SH-SY5Y (cell line): ENCODE measurements around the gene CDKN2AIP.

ENCODE experiments used
- GATA2 ChIP-seq: IDR thresholded peaks from 2 replicates; pipeline ENCODE4 v1.6.1; 2011; ENCODE audit warnings: mild to moderate bottlenecking, low read depth, low read length
- GATA3 ChIP-seq: IDR thresholded peaks from 2 replicates; pipeline ENCODE4 v1.6.1; 2011; ENCODE audit warnings: low read depth, mild to moderate bottlenecking, low read length, moderate library complexity

Gene CDKN2AIP

GRCh38 chr4:183407635-183408464, 36.6 kb upstream of the CDKN2AIP start:
- TF ChIP-seq GATA3, result no peak
- TF ChIP-seq GATA2, result no peak

GRCh38 chr4:183408796-183409195, 35.6 kb upstream of the CDKN2AIP start:
- no peak for TF ChIP-seq GATA3
- no peak for TF ChIP-seq GATA2

GRCh38 chr4:183409483-183409882, 35.0 kb upstream of the CDKN2AIP start:
- no peak for TF ChIP-seq GATA3
- no peak for TF ChIP-seq GATA2

GRCh38 chr4:183409934-183410333, 34.5 kb upstream of the CDKN2AIP start:
- TF ChIP-seq GATA2 (no peak), GATA3 (no peak)

- TF ChIP-seq GATA2 (no peak), GATA3 (no peak)
Observed at GRCh38 chr4:183411291-183411861, 33.1 kb upstream of the CDKN2AIP start.

DNA sequence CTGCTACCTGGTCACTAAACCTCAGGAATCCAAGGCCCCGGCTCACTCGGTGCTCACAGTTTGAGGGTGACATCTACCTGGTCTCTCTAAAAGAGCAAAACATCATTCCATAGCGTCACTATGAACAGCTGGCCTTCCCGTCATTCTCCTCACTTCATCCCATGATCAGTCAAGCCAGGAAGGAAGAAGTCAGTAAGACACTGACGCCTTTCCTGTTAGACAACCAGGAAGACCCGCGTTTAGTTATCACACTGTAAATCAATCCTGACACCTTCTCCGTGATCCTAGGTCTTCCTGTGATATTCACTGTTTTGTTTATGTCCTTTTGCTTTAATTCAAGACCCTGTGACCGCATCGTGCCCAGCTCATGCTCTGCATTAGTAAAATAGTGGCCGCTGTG, 31.6 kb upstream of the CDKN2AIP start:
- TF ChIP-seq GATA2 (no peak), GATA3 (no peak)

- TF ChIP-seq GATA2 (no peak), GATA3 (no peak)
Observed at GRCh38 chr4:183413234-183414200, 30.9 kb upstream of the CDKN2AIP start.

DNA sequence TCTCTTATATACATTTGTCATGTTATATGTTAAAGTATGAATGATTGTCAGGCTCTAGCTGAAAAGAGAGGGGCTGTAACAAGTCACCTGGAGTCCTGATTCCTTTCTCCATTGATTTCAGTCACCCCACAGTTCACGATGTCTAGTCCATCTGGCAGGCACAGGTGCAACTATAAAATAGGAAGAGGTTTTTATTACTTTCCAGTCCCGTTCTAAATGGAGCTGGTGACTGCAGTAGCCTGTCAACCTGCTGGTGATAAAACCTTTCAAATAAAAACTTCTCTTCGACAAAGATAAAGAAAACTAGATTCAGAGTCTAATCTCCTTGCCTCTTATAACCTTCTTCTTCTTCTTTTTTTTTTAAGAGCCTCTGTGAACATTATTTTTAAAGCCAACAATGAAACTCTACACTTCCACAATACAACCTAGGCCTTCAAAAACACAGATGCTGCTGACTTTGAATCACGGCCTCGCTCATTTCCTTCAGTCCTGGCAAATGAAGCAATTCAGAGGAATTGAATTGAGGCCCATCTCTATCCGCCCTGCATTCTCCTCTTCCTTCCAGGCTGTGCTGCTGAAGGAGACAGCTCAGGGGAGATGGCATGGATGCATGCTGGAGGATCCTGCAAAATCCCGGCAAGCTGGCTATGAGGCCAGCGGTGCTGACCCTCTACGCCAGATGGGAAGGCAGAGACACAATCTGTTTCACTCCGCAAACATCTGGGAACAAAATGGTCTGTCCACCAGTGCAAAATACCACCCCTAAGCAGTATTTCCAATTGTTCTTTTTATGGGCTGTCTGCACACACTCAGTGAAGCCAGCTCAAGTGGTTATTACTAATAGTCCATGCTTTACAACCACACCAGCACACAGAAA, 27.3 kb upstream of the CDKN2AIP start:
- no peak for TF ChIP-seq GATA3
- TF ChIP-seq GATA2, result no peak

GRCh38 chr4:183422962-183423631, 21.3 kb upstream of the CDKN2AIP start:
- TF ChIP-seq GATA2, result no peak
- no peak for TF ChIP-seq GATA3

DNA sequence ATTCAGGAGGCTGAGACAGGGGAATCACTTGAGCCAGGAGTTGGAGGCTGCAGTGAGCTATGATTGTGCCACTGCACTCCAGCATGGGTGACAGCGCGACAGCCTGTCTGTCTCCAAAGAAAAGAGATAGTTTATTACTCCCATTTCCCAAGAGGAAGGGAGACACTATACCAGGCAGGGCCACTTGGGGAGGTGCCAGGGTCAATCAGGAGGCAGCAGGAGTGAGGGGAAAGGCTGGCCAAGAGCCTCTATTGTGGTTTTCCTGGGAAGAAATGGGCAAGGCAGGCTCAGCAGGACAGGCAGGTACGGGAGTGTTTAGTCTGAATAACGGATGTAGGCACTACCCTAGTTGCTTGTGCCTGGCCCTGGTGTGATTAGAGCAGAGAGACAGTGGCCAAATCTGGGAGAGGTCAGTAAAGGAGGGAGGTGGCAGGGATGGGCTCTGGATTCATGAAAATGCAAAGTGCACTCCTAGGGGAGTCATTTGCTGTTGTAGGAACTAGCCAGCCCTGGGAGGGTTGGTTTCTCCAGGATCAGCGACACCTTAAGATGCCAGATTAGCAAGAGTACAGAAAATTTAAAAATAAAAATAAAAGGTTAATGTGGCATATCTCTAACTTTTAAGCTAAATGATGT, 20.2 kb upstream of the CDKN2AIP start:
- TF ChIP-seq GATA3 (no peak), GATA2 (no peak)

- TF ChIP-seq GATA3 (no peak), GATA2 (no peak)
Observed at GRCh38 chr4:183426507-183426906, 17.9 kb upstream of the CDKN2AIP start.

- TF ChIP-seq GATA2 (no peak), GATA3 (no peak)
Observed at GRCh38 chr4:183429489-183429888, 14.9 kb upstream of the CDKN2AIP start.
